HG03558 (cell line): Measurements from ENCODE around the gene ASB7.

Experiments used
- ATAC-seq: cut with Tn5 transposase; IDR thresholded peaks from one replicate; pipeline ENCODE4 v1.9.1; 2021; ENCODE audit warnings: moderate number of reproducible peaks; ENCODE audit not compliant: unreplicated experiment; ENCODE audit errors: extremely low read depth

The ASB7 gene

DNA sequence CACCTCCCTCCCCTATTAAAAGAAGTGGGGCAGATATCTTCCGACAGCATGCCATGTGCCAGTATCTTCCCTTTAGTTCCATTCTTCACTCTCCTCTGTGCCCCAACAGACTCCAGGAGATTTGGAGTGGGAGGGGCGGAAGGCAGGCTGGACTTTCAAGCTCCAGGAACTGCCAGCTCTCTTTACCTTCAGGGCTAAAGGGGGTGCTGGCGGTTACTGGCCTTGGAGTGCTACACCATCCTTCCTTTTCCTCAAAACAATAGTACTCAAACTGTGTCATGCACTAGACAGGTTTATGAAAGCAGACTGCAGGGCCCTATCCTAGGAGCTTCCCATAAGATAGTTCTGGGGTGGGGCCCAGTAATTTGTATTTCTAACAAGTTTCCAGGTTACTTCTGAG lies 6.4 kb upstream of the ASB7 start:
- ATAC-seq, result no peak

DNA sequence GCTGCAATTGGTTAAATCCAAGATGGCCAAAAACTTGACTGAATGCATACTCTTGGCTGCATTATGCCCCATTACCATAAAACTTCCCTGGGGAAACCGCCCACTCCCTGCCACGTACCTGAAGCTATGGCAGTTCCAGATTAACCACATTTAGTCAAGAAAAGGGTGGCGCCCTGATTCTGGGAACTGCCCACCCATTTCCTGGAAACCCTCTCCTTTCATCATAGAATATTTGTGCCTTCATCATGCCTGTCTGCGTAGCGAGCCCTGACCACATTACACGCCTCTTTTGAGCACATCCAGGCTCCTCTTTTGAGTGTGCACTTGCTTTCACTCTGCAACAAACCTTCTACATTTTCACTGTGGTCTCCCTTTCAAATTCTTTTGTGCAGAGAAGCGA lies 5.6 kb upstream of the ASB7 start:
- ATAC-seq, result peak; percentile 56

DNA sequence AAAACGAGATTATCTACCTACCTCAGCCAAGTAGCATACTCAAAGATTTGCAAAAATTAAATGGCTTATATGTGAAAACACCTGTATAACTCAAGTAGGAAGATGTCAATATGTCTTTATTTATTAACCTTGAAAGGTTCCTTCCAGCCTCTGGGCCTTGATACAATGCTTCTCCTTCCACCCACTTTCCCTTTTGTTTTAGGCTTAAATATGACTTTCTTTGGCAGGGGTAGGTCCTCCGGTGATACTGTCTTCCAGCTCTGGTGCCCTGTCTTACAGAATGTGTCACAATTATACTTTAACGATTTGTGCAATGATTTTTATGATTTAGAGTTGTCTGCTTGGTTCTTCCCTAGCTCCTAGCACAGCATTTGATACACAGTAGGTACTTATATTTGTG lies 4.5 kb upstream of the ASB7 start:
- ATAC-seq, result no peak

DNA sequence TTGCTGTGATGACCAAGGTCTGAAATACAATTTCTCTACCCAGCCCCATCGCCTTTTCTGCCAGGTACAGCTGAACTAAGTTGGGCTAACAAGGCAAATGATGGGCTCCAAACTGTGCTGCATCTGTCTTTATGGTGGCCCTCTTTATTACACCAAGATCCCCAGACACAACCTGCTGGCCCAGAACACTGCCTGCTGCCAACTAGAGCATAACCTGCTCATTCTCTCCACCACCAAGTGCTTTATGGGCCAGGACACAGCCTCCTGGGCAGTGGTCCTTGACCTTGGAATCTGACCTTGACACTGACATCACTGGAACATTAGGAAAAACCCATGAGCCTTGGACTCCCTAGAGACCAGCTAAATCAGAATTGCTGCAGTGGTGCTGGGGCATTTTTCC lies 3.7 kb upstream of the ASB7 start:
- ATAC-seq, result no peak

DNA sequence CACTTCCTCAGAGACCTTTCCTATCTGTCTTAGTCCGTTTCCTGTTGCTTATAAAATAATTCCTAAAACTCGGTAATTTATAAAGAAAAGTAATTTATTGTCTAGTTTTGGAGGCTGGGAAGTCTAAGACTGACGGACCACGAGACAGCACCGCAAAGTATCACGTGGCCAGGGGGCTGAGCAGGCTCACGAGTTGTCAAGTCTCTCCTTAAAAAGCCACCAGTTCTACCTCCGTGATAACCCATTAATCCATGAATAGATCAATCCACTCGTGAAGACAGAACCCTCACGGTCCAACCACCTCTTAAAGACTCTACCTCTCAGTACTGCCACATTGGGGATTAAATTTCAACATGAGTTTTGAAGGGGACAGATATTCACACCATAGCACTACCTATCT lies 1.2 kb upstream of the ASB7 start:
- no peak for ATAC-seq

DNA sequence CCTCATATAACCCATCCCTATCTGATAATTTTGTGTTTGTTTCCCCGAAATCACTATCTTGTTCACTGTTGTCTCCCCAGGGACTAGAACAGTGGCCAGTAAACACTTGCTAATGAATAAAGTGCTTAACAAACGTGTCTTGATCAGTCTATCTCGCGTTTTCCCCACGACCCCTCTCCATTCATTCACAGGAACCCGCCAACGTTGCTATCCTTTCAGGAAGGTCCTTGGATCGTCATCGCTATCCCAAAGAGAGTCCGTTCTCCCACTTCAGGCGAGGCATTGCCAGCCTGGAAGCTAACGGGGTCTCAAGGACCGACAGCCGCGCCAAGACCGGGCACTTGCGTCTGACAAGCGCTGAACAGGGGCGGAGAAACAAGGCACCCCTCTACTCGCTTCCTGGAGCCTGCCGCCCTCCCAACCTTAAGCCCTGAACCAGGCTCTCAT lies 749 bp upstream of the ASB7 start:
- ATAC-seq, result no peak

DNA sequence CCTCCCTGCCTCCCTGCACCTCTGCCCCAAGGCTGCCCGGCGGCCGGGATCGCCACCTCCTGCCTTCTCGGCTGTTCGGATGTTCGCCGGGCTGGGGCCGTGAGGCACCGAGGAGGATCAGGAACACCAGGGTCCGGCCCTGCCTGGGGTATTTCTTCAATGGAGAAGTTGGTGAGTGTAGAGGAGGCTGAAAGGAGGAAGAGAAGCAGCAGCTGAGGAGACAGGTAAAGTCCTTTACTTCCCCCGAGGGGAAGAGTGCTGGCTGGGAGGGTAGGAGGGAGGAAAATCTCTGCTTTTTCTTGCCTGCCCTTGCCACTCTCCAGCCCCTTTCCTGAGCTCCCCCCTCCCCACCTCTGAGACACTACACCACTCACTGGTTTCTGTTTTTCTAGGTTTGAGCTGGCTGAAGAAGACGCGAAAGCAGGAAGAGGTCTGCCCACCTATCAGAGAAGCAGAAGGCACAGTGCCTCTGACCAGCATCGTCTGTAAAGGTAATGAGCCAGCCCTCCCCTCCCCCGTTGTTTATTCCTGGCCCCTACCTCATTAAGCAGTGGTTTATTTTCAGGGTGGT lies 519 bp downstream of the ASB7 start:
- peak; percentile 34 for ATAC-seq

DNA sequence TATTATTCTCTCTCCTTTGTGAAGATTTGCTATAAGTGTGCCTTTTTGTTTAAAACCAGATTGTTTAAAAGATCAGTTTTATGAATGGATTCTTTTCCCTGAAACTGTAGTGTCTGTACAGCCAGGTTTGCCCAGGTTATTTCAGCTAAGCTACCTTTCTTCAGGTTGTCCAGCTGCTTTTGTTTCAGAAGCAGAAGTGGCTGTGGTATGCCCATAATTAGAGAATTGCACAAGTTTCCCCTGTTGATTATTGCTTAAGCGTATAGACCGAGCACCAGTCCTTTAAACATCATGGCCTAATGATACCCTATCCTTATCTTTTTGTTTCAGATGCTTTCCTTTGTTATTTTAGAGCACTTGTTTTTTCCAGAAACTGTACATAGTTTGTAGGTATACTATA lies 10.2 kb downstream of the ASB7 start:
- no peak for ATAC-seq

DNA sequence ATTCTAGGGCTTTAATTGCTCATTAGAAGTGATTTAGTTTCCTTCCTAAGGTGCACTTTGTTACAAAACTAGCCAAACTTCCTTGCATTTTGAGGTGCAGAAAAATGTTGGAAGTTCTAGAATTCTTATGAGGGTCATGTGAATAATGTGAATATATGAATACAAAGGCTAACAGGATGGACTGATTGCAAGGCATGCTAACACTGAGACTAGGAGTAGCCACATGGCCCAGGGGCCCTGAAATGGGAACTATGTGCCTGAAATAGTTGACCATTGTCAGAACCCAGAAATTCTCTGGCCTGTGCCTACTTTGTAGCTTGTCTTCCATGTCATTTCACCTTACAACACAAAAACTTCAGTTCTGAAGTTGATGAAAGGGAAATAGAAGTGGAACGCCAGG lies 10.8 kb downstream of the ASB7 start:
- ATAC-seq, result no peak

DNA sequence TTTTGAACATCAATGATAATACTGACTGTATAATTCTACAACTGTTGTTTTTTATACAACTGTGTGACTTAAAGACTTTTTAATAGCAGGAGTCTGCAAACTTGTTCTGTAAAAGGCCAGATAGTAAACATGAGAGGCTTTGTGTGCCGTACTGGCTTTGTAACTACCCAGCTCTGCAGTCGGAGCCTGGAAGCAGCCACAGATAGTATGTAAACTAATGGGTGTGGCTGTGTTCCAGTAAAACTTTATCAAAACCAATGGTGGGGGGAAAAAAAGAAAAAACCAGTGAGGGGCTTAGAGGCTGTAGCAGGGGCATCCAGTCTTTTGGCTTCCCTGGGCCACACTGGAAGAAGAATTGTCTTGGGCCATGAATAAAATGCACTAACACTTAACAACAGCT lies 11.9 kb downstream of the ASB7 start:
- no peak for ATAC-seq

DNA sequence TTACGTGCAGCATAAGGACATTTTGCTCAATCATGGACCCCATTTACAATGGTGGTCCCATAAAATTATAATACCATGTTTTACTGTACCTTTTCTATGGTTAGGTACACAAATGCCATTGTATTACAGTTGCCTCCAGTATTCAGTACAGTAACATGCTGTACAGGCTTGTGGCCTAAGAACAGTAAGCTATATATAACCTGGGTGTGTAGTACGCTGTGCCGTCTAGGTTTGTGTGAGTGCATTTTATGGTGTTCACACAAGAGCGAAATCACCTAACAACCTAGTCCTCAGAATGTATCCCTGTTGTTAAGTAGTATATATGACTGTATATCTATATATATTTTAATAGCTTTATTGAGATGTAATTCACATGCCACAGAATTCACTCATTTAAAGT lies 12.5 kb downstream of the ASB7 start:
- ATAC-seq, result no peak

DNA sequence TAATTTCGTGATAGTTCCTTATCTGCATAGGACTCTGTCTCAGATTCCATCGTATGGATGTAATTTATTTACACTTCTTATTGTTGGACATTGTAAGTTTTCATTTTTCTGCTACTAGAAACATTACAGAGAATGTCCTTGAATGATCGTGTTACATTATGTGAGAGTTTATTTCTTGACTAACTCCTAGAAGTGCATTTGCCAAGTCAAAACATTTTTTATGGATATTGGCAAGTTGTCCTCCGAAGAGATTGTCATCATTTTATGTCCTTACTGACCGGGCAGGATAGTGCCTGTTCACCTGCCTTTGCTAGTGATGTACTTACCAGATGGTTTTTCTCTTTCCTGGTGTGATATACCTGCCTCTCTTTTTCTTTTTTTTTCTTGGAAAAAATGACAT lies 13.4 kb downstream of the ASB7 start:
- ATAC-seq, result no peak

DNA sequence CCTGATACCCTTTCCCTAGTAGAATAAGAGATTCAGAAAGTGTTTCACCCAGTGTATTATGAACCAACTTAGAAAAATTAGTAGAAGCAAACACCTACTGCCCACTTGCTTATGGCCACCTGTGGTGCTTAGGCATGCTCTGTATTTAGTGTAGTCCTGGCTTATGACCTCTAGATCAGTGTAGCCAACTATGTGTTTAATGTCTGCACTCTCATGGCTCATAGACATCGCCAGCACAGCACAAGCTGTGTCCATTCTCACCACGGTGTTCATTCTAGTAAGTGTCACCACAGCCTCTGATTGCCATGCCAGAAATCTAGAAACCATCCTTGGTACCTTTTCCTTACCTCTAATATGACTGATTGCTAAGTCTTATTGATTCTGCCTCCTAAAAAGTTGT lies 14.3 kb downstream of the ASB7 start:
- no peak for ATAC-seq

DNA sequence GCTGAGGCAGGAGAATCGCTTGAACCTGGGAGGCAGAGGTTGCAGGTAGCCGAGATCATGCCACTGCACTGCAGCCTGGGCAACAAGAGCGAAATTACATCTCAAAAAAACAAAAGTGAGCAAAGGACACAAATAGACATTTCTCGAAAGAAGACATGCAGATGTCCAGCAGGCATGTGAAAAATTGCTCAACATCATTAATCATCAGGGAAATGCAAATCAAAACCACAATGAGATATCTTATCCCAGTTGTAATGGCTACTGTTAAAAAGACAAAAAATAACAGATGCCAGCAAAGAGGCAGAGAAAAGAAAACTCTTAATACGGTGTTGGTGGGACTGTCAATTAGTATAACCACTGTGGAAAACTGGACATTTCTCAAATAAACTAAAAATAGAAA lies 20.9 kb downstream of the ASB7 start:
- ATAC-seq, result no peak

DNA sequence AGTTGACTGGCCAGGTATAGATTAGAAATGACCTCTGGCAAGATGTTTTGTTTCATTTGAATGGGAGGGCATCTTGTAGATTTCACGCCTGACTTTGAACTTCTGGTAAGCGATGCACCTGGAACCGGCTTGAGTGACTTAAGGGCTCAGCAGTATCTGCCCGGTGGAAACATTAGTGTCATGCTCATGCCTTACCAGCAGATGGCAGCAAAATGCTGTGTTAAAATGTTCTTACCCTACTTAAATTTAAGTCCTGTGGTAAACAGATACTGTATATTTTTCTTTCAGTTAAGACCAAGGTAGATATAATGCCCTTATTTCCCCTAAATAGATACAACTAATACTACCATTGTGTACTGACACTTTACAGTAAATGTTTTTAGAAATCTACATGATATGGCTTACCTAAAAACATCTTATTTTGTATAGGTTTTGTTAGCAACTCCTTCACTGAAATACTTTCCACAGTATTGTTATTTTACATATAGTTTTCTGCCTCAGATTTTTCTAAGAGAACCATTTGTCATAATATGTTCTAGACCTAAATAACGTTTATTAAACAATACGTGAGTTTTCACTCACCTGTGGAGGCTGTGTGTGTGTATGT lies 25.5 kb downstream of the ASB7 start:
- ATAC-seq, result peak; percentile 58

DNA sequence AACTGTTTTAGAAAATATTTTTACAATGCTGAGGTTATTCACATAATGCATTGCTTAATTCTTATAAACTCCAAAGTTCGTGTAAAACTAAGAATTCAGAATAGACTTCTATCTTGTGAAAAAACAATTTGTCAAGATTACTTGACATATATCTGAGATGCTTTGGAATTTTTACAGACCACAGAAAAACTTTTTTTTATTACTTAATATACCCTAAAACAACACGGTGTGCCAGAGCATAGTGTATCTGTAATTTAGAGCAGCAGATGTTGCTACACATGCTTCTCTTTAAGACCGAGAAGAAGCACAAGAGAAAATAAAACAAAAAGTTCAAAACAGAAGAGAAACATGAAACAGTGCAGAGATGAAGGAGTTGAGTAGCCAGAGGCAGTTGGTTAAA lies 26.4 kb downstream of the ASB7 start:
- no peak for ATAC-seq

DNA sequence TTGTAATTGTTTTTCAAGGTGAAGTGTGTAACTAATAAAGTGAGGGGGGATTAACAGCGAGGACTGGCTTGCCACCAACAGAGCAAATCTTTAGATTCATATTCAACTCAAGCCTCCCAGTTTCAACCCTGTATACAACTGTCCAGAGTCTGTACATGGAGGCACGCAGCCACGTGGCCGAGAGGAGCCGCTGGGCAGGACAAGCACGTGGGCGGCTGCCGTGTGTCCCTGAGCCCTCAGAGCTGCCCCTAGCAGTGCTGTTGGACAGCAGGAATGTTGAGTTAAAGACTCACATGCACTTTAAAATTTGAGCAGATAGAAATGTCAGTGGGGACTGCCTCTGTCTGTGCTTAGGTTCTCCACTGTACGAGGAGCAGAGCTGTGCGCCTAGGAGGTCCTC lies 29.4 kb downstream of the ASB7 start:
- ATAC-seq, result no peak

DNA sequence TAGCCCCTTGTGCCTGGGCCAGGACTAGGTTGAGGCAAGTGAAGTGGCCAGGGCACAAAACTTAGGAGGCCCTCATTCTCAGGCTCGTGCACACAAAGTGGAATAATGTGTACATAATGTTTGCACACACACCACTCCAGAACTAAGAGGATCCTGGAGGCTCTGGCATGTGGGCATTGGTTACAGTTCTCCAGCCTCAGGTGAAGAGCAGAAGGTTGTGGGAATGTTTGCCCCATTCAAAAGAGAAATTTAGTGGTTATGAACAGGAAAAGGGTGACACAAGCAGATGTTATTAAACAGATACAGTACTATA lies 31.3 kb downstream of the ASB7 start:
- no peak for ATAC-seq

DNA sequence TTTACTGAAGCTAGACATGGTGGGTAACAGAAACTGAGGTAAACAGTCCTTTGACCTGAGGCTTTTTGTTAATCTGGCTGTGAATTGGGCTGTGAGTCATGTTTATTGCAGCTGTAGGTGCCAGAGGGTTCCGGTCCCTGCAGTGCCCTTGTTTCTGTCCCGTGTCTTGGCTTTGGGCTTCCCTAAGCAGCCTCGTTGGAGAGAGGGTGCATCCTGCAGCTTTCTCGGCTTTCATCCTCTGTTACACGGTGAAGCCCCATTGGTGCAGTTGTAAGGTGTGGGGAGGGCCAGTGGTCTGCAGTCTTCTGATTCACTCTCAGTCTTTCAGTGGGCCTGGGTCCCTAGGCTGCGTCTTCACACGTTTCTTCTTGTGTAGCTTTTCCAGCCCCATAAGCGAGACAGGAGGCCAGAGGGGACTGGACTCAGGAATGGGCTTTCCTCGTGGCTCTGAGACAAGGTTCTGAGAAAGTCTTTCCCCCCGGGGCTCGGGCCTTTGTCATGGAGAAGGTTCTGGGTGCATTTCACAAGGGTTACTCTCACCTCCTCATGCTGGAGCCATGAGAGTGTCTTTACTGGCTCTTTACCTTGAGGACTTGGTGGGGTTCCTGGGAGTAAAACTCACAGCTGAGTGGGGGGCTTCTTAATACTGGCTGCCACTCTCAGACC lies 33.1 kb downstream of the ASB7 start:
- ATAC-seq, result no peak

DNA sequence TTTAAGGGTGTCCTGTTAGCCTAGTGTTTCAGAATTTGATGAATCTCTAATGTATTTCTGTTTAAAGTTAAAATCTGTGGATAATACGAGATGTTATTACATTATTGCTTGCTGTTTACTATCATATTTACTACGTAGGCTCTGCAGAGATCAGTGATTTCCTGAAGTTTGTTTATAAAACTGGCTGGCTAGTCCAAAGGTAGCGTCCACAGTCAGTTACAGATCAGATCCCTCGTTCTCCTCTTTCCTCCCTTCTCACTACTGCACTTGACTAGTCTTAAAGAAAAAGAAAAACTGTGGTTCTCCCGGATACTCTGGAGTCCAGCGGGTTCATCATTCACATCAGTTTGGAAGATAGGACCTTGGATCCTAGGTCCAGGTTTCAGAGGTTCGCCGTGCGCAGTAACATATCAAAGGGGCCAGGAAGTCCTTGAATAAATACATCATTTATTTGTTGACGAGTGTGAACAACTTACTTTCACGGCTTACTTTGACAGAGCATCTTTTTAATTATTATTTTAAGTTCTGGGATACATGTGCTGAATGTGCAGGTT lies 35.9 kb downstream of the ASB7 start:
- no peak for ATAC-seq

DNA sequence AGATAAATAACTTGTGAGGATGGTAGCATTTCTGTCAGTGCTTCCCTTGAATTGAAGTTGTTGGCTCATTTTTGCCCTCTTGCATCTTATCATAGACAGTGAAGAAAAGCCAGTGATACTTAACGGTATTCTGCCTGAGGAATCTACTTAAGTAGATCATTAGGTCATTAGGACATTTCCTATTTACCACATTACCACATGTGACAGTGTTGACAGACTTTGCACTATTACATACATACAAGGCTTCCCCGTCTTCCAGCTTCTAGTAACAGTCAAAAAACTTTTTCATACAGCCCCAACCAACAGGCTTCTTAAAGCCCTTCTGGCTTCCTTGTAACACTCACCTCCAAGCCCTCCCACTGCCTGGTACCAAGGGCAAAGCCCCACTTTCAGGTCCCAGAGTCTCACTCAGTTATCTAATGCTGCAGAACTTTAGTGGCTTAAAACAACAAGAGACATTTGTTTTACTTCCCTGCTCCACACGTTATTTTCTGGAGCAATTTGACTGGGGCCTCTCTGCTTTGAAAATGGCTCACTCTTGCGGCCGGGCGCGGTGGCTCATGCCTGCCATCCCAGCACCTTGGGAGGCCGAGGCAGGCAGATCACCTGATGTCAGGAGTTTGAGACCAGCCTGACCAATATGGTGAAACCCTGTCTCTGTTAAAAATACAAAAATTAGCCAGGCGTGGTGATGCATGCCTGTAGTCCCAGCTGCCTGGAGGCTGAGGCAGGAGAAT lies 40.0 kb downstream of the ASB7 start:
- ATAC-seq, result no peak
